BLaER1 (cell line): Measurements from ENCODE around the gene COL9A3.

ENCODE experiments used
- H3K27ac ChIP-seq: shearing (Covaris generic); formaldehyde crosslinking; 2 replicates; pipeline ENCODE4 v1.8.1; 2022
- H3K27me3 ChIP-seq: shearing (Covaris generic); formaldehyde crosslinking; 2 replicates; pipeline ENCODE4 v1.8.1; 2022
- H3K36me3 ChIP-seq: shearing (Covaris generic); formaldehyde crosslinking; 2 replicates; pipeline ENCODE4 v1.8.1; 2022
- H3K4me1 ChIP-seq: shearing (Covaris generic); formaldehyde crosslinking; 2 replicates; pipeline ENCODE4 v1.8.1; 2022
- H3K4me2 ChIP-seq: shearing (Covaris generic); formaldehyde crosslinking; 2 replicates; pipeline ENCODE4 v1.8.1; 2022
- H3K4me3 ChIP-seq: shearing (Covaris generic); formaldehyde crosslinking; 2 replicates; pipeline ENCODE4 v1.8.1; 2022
- H3K9ac ChIP-seq: shearing (Covaris generic); formaldehyde crosslinking; 2 replicates; pipeline ENCODE4 v1.8.1; 2022
- H3K9me3 ChIP-seq: shearing (Covaris generic); formaldehyde crosslinking; 2 replicates; pipeline ENCODE4 v1.8.1; 2022
- H4K20me1 ChIP-seq: shearing (Covaris generic); formaldehyde crosslinking; 2 replicates; pipeline ENCODE4 v1.8.1; 2022
- Cebpa-rat ChIP-seq: shearing (Covaris generic); IDR thresholded peaks from 2 replicates; pipeline ENCODE4 v1.8.1; 2022

COL9A3 gene

GRCh38 chr20:62795023-62795761, 21.7 kb upstream of the COL9A3 start:
- no peaks in the 10 kb centered on the region for H3K9me3 ChIP-seq
- H3K36me3 ChIP-seq: peaks cover 29% of the 10 kb centered on the region
- peak overlapping the region; percentile 90 for H3K27ac ChIP-seq
- no peak for TF ChIP-seq Cebpa-rat
- H3K4me2 ChIP-seq: peak overlapping the region; percentile 99
- H3K27me3 ChIP-seq: no peaks in the 10 kb centered on the region
- peak overlapping the region; percentile 73 for H3K4me3 ChIP-seq
- H3K9ac ChIP-seq: peak overlapping the region; percentile 87
- peaks cover 32% of the 10 kb centered on the region for H4K20me1 ChIP-seq
- H3K4me1 ChIP-seq: peaks cover 80% of the 10 kb centered on the region

GRCh38 chr20:62796699-62797491, 20.0 kb upstream of the COL9A3 start:
- H3K27ac ChIP-seq: peak overlapping the region; percentile 90

GRCh38 chr20:62797671-62798532, 18.9 kb upstream of the COL9A3 start:
- peak overlapping the region; percentile 75; the same call in 1 of the 2 replicates for H3K9ac ChIP-seq
- peak overlapping the region; percentile 64; the same call in 1 of the 2 replicates for H3K4me3 ChIP-seq
- TF ChIP-seq Cebpa-rat: no peak
- peaks cover 46% of the 10 kb centered on the region for H3K36me3 ChIP-seq
- H3K27ac ChIP-seq: peak overlapping the region; percentile 51; the same call in 1 of the 2 replicates
- no peaks in the 10 kb centered on the region for H3K27me3 ChIP-seq
- no peaks in the 10 kb centered on the region for H3K9me3 ChIP-seq
- H3K4me2 ChIP-seq: peak overlapping the region; percentile 82
- peaks cover 38% of the 10 kb centered on the region for H4K20me1 ChIP-seq
- peaks cover 67% of the 10 kb centered on the region for H3K4me1 ChIP-seq

More at GRCh38 chr20:62796699-62797491, 20.0 kb upstream of the COL9A3 start:
- H3K4me1 ChIP-seq: peaks cover 67% of the 10 kb centered on the region
- no peak for TF ChIP-seq Cebpa-rat
- H3K4me2 ChIP-seq: peak overlapping the region; percentile 82
- H4K20me1 ChIP-seq: peaks cover 38% of the 10 kb centered on the region
- peaks cover 46% of the 10 kb centered on the region for H3K36me3 ChIP-seq
- H3K27me3 ChIP-seq: no peaks in the 10 kb centered on the region
- H3K9me3 ChIP-seq: no peaks in the 10 kb centered on the region
- peak overlapping the region; percentile 87 for H3K9ac ChIP-seq
- peak overlapping the region; percentile 73 for H3K4me3 ChIP-seq

- H3K4me2 ChIP-seq: peak overlapping the region; percentile 40; the same call in 1 of the 2 replicates
- no peaks in the 10 kb centered on the region for H3K27me3 ChIP-seq
- H3K4me3 ChIP-seq: no peak overlapping the region
- H3K9me3 ChIP-seq: no peaks in the 10 kb centered on the region
- H3K4me1 ChIP-seq: peaks cover 68% of the 10 kb centered on the region
- H3K9ac ChIP-seq: peak overlapping the region; percentile 29; the same call in 1 of the 2 replicates
- H3K36me3 ChIP-seq: peaks cover 46% of the 10 kb centered on the region
- 0 out of 2 replicates have a peak overlapping the region, but pooled peaks have one; percentile 6 for H3K27ac ChIP-seq
- TF ChIP-seq Cebpa-rat: no peak
- peaks cover 38% of the 10 kb centered on the region for H4K20me1 ChIP-seq
These were observed 17.8 kb upstream of the COL9A3 start for GRCh38 chr20:62799036-62799435.

GRCh38 chr20:62799459-62799858, 17.4 kb upstream of the COL9A3 start:
- H3K36me3 ChIP-seq: peaks cover 46% of the 10 kb centered on the region
- peak overlapping the region; percentile 29; the same call in 1 of the 2 replicates for H3K9ac ChIP-seq
- peaks cover 70% of the 10 kb centered on the region for H3K4me1 ChIP-seq
- no peaks in the 10 kb centered on the region for H3K27me3 ChIP-seq
- 0 out of 2 replicates have a peak overlapping the region, but pooled peaks have one; percentile 6 for H3K27ac ChIP-seq
- TF ChIP-seq Cebpa-rat: no peak
- H3K4me2 ChIP-seq: peak overlapping the region; percentile 40; the same call in 1 of the 2 replicates
- H3K9me3 ChIP-seq: no peaks in the 10 kb centered on the region
- H3K4me3 ChIP-seq: no peak overlapping the region
- H4K20me1 ChIP-seq: peaks cover 38% of the 10 kb centered on the region

- no peaks in the 10 kb centered on the region for H3K27me3 ChIP-seq
- peaks cover 38% of the 10 kb centered on the region for H4K20me1 ChIP-seq
- H3K27ac ChIP-seq: 0 out of 2 replicates have a peak overlapping the region, but pooled peaks have one; percentile 6
- no peak for TF ChIP-seq Cebpa-rat
- H3K4me3 ChIP-seq: no peak overlapping the region
- peak overlapping the region; percentile 29; the same call in 1 of the 2 replicates for H3K9ac ChIP-seq
- H3K36me3 ChIP-seq: peaks cover 46% of the 10 kb centered on the region
- no peak overlapping the region for H3K4me2 ChIP-seq
- H3K4me1 ChIP-seq: peaks cover 66% of the 10 kb centered on the region
- no peaks in the 10 kb centered on the region for H3K9me3 ChIP-seq
These were observed 17.0 kb upstream of the COL9A3 start for GRCh38 chr20:62799873-62800272.

DNA sequence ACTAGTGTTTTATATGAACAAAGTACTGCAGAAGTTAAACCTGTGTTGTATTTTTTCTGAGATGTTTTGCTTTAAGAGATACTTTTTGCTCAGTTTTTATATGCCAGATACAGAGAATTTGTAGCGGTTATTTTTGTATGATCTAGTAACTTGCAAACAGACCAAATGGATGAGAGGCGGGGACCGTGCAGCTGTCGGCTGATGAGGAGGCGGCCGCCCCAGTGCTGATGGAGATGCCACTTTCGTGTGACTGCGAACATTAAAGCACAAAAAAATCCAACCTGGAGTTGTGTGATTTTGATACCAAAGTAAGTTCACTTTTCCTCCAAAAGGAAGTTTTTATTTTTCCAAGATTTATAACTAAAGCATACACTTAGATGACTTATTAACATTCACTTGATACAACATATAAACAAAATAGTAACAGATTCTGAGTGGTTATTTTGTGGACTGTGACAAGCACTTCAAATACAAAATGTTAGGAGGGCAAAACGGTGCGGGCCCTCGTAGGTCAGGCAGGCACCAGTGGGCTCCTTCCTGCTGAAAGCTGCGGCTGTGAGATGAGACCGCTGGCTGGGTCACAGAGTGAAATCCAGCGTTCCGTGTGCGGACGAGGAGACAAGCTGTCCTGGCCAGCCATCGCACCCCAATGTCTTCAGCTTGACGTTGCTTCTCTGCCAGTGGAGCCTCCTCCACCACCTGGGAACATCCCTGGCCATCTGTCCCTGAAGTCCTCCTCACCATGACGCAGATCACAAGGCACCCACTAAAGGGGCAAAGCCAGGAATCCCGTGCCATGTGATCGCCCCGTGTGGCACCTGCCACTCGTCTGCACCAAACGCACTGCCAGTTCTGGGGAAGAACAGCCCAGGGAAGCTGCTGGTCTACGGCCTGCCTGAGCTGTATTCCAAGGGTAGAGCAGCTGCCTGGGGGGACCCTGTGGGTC, 16.3 kb upstream of the COL9A3 start:
- H3K9ac ChIP-seq: 0 out of 2 replicates have a peak overlapping the region, but pooled peaks have one; percentile 29
- no peak overlapping the region for H3K4me2 ChIP-seq
- H3K27ac ChIP-seq: no peak overlapping the region
- peaks cover 42% of the 10 kb centered on the region for H4K20me1 ChIP-seq
- H3K4me3 ChIP-seq: no peak overlapping the region
- no peaks in the 10 kb centered on the region for H3K27me3 ChIP-seq
- H3K9me3 ChIP-seq: no peaks in the 10 kb centered on the region
- H3K36me3 ChIP-seq: peaks cover 46% of the 10 kb centered on the region
- no peak for TF ChIP-seq Cebpa-rat
- H3K4me1 ChIP-seq: peaks cover 61% of the 10 kb centered on the region

GRCh38 chr20:62801284-62802010, 15.4 kb upstream of the COL9A3 start:
- H3K27me3 ChIP-seq: no peaks in the 10 kb centered on the region
- H3K9ac ChIP-seq: no peak overlapping the region
- no peak overlapping the region for H3K4me2 ChIP-seq
- no peak for TF ChIP-seq Cebpa-rat
- no peak overlapping the region for H3K27ac ChIP-seq
- peaks cover 46% of the 10 kb centered on the region for H3K36me3 ChIP-seq
- H3K4me1 ChIP-seq: peaks cover 64% of the 10 kb centered on the region
- no peaks in the 10 kb centered on the region for H3K9me3 ChIP-seq
- peaks cover 51% of the 10 kb centered on the region for H4K20me1 ChIP-seq
- H3K4me3 ChIP-seq: no peak overlapping the region
